Nephron (organoid): ENCODE measurements around the gene MUC5B.

Source experiments
- H3K27ac Mint-ChIP-seq, 3 experiments: 2 replicates each; pipeline ENCODE4 v1.8.0; 2020; ENCODE audit warnings: mixed read lengths in 3 of 3, mild to moderate bottlenecking in 2 of 3, moderate library complexity in 1 of 3
- H3K27me3 Mint-ChIP-seq: 2 replicates; pipeline ENCODE4 v1.8.0; 2021; ENCODE audit warnings: low read depth, mild to moderate bottlenecking, moderate library complexity, mixed read lengths
- H3K36me3 Mint-ChIP-seq: 2 replicates; pipeline ENCODE4 v1.8.0; 2020; ENCODE audit warnings: low read depth, mixed read lengths
- H3K4me1 Mint-ChIP-seq: 2 replicates; pipeline ENCODE4 v1.8.0; 2020; ENCODE audit warnings: mixed read lengths
- H3K4me3 Mint-ChIP-seq, 3 experiments: 2 replicates each; pipeline ENCODE4 v1.8.0; 2020; ENCODE audit warnings: mild to moderate bottlenecking in 3 of 3, mixed read lengths in 3 of 3, moderate library complexity in 2 of 3
- H3K9me3 Mint-ChIP-seq: 2 replicates; pipeline ENCODE4 v1.8.0; 2020; ENCODE audit warnings: mixed read lengths
- CTCF ChIP-seq, 3 experiments: fragments of 200-600 bp; sonication (generic); IDR thresholded peaks; one replicate each; pipeline ENCODE4 v1.5.0; 2021; ENCODE audit warnings: antibody characterized with exemption in 3 of 3; ENCODE audit not compliant: unreplicated experiment in 3 of 3

MUC5B gene

DNA sequence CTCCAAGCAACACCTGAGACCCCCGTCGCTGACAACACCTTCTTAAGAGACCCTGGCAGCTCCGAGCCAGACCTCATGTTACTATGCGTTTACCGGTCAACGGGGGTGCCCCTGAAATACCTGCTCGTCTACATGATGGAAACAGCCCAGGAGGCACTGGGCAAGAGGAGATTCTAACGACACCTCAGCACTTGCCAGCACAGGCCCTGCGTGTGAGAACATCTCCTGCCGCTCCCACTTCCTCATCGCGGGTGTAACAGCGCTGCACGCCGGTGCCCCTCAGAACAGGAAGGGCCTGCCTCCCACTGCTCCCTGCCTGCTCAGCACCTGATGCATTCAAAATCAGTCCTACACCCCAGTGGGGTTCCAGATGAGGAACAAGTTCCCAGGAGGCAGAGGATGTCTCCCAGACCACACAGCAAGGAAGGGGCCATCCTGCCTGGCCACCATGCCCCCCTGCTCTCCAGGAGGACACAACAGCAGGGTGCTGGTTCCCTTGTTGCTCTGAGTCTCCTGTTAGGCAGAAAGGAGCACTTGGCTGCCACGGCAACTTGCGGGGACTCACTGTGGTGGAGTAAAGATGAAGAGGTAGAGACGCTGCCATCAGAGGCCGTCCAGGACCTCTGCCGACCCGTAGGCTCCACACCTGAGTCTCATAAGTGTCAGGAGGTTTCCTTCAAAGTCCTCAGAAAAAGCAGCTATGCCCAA, 84.5 kb downstream of the MUC5B start:
- no peak for TF ChIP-seq CTCF (IDR thresholded peaks at IDR 0.05; ENCODE audit: unreplicated experiment in 3 of 3)
- H3K27me3 Mint-ChIP-seq, result no peaks in the 10 kb centered on the region
- H3K27ac Mint-ChIP-seq, result peak overlapping the region in 2 of 3 experiments; percentile 72 to 97
- H3K4me1 Mint-ChIP-seq, result peaks cover 46% of the 10 kb centered on the region
- H3K9me3 Mint-ChIP-seq, result peaks cover 18% of the 10 kb centered on the region
- peaks cover 6% of the 10 kb centered on the region for H3K36me3 Mint-ChIP-seq
- peak overlapping the region; percentile 81 to 88 (median 88) for H3K4me3 Mint-ChIP-seq

DNA sequence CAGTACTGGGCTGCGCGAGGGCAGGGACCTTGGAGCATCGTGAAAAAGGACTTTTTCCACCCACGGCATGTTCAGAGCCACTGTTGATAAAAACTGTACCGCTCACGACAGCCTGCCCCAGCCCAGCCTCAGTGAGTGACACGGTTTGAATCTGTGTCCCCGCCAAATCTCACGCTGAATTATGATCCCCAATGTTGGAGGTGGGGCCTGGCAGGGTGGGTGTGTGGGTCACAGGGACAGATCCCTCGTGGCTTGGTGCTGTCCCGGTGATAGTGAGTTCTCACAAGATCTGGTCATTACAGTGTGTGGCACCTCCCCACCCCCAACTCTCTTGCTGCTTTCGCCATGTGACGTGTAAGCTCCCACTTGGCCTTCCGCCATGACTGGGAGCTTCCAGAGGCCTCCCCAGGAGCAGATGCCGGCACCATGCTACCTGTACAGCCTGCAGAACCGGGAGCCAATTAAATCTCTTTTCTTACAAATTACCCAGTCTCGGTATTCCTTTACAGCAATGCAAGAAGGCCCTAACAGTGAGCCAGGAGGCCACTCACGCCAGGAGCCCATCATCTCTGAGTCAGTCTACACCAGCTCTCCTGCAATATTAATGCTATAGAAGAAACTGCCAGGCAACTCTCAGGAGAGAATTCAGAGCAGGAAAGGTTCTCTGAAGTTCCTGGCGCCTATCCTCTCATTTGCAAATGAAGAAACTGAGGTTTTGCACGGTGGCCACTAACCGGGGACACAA, 85.3 kb downstream of the MUC5B start:
- peak overlapping the region; percentile 54 to 80 (median 76) for H3K27ac Mint-ChIP-seq
- peaks cover 22% of the 10 kb centered on the region for H3K9me3 Mint-ChIP-seq
- peaks cover 39% of the 10 kb centered on the region for H3K4me1 Mint-ChIP-seq
- peaks cover under 1% of the 10 kb centered on the region for H3K27me3 Mint-ChIP-seq
- H3K36me3 Mint-ChIP-seq, result peaks cover 6% of the 10 kb centered on the region
- no peak for TF ChIP-seq CTCF (IDR thresholded peaks at IDR 0.05; ENCODE audit: unreplicated experiment in 3 of 3)
- H3K4me3 Mint-ChIP-seq, result peak overlapping the region; percentile 81 to 88 (median 88)

DNA sequence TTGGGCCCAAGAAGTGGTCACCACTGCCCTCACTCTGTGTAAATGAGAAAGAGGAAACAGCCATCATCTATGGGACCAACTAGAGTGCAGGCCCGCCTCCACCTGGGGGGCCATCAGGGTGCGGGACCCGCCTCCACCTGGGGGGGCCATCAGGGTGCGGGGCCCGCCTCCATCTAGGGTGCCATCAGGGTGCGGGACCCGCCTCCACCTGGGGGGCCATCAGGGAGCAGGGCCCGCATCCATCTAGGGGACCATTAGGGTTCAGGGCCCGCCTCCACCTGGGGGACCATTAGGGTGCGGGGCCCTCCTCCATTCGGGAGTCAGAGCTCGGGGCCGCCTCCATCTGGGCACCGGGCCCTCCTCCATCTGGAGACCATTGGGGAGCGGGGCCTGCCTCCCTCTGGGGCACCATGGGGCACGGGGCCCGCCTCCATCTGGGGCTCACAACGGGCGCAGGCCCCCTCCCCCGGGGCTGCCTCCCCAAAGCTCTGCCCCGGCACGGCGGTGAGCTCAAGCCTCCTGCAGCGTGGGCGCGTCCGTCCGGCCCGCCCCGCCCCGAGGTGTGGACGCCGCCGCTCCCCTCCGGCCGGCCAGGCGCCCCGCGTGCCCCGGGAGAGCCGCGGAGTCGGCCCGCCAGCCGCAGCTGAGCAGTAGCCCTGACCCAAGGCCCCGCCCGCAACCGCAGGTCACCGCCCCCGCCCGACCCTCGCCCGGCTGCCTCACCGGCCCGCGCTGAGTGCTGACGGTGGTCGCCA, 86.1 kb downstream of the MUC5B start:
- H3K36me3 Mint-ChIP-seq, result peaks cover 6% of the 10 kb centered on the region
- no peak for TF ChIP-seq CTCF (IDR thresholded peaks at IDR 0.05; ENCODE audit: unreplicated experiment in 3 of 3)

GRCh38 chr11:1309498-1310317, 86.8 kb downstream of the MUC5B start, which contains the start of gene TOLLIP:
TSS of gene TOLLIP (minus strand) at chr11:1309632. CDS start at chr11:1309498, 134 bp downstream.
- Mint-ChIP-seq H3K4me3 (peak within 1 kb of the TSS; percentile 85 to 92 (median 88)), H3K9me3 (peaks cover 35% of the 10 kb centered on the region), H3K36me3 (peaks cover 6% of the 10 kb centered on the region), H3K27me3 (peaks cover 4% of the 10 kb centered on the region), H3K27ac (peak within 1 kb of the TSS; percentile 77 to 93 (median 92)), H3K4me1 (peaks cover 30% of the 10 kb centered on the region)
- TF ChIP-seq CTCF (IDR thresholded peaks at IDR 0.05; ENCODE audit: unreplicated experiment in 3 of 3), result no peak

More for the DNA sequence above, 86.1 kb downstream of the MUC5B start:
- Mint-ChIP-seq H3K4me3 (peak overlapping the region; percentile 81 to 88 (median 88)), H3K9me3 (peaks cover 28% of the 10 kb centered on the region), H3K27ac (peak overlapping the region; percentile 54 to 80 (median 76)), H3K4me1 (peaks cover 37% of the 10 kb centered on the region), H3K27me3 (peaks cover 4% of the 10 kb centered on the region)

DNA sequence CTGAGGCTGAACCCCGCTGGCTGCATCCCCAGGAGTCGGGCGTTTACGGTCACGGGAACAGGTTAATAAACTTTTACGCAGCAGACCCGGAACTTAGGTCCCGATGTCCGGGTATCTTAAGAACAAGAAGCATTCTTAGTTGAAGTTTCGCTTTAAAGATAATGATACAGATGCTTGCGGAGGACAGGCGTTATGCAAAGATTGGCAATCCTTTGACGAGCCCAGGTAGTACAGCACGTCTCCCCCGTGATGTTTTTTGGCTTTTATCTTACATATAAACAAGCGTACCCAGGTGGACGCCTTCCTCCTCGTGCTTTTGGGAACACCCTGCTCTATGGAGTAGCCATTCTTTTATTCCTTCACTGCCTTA, 87.4 kb downstream of the MUC5B start:
- Mint-ChIP-seq H3K4me3 (peak overlapping the region; percentile 81 to 92 (median 85)), H3K27me3 (peaks cover 4% of the 10 kb centered on the region), H3K27ac (peak overlapping the region; percentile 77 to 93 (median 86)), H3K9me3 (peaks cover 38% of the 10 kb centered on the region), H3K36me3 (peaks cover 6% of the 10 kb centered on the region), H3K4me1 (peaks cover 24% of the 10 kb centered on the region)
- no peak for TF ChIP-seq CTCF (IDR thresholded peaks at IDR 0.05; ENCODE audit: unreplicated experiment in 3 of 3)
